HEK293 (cell line): ENCODE data around the gene AVPR1B.

ENCODE experiments used
- CTCF ChIA-PET: fragments of 350-600 bp; formaldehyde crosslinking; extraction: SDS; loops from one replicate; lab custom pipeline; 2021; ENCODE audit warnings: antibody characterized with exemption; lab: Yijun Ruan, JAX
- POLR2A ChIA-PET: fragments of 300-600 bp; formaldehyde crosslinking; extraction: SDS; loops from one replicate; lab custom pipeline; 2020; ENCODE audit warnings: antibody characterized with exemption, inconsistent platforms; lab: Yijun Ruan, JAX
- H3K27ac ChIP-seq: fragments of 200-500 bp; sonication (Bioruptor generic); 2 replicates; pipeline ENCODE4 v1.5.1; 2014; ENCODE audit warnings: low read depth, low read length, control low read depth, inconsistent platforms; ENCODE audit errors: extremely low read depth
- H3K36me3 ChIP-seq, 2 experiments: fragments of 200-500 bp in 1 of 2; sonication (Bioruptor generic) in 1 of 2; 1 replicate in 1 of 2; 2 replicates in 1 of 2; pipeline ENCODE4 v1.5.1; 2014 to 2017; ENCODE audit warnings: inconsistent platforms in 2 of 2, low read length in 2 of 2; ENCODE audit not compliant: control insufficient read depth in 2 of 2, insufficient read depth in 1 of 2
- H3K4me1 ChIP-seq: fragments of 200-500 bp; sonication (Bioruptor generic); 2 replicates; pipeline ENCODE4 v1.5.1; 2014; ENCODE audit warnings: mild to moderate bottlenecking, low read length, inconsistent platforms; ENCODE audit not compliant: control insufficient read depth, insufficient read depth
- H3K4me3 ChIP-seq: 2 replicates; pipeline ENCODE4 v1.5.1; 2011; ENCODE audit warnings: low read depth, mild to moderate bottlenecking, control low read depth, low read length, moderate library complexity
- H3K9me3 ChIP-seq: fragments of 200-500 bp; sonication (Bioruptor generic); 2 replicates; pipeline ENCODE4 v1.5.1; 2014; ENCODE audit warnings: low read depth, low read length, inconsistent platforms; ENCODE audit not compliant: control insufficient read depth, insufficient read depth
- FEZF1 ChIP-seq: fragments of 450-650 bp; formaldehyde crosslinking; IDR thresholded peaks from 2 replicates; pipeline ENCODE4 v1.5.1; 2016; ENCODE audit warnings: missing biosample characterization, missing genetic modification characterization
- GLIS2 ChIP-seq: fragments of 450-650 bp; formaldehyde crosslinking; IDR thresholded peaks from 2 replicates; pipeline ENCODE4 v1.5.1; 2016; ENCODE audit warnings: missing biosample characterization, missing genetic modification characterization
- IKZF3 ChIP-seq: fragments of 450-650 bp; IDR thresholded peaks from 2 replicates; pipeline ENCODE4 v1.5.0; 2018; ENCODE audit warnings: missing biosample characterization, mild to moderate bottlenecking, missing genetic modification characterization, moderate library complexity
- MZF1 ChIP-seq: fragments of 450-650 bp; formaldehyde crosslinking; IDR thresholded peaks from 2 replicates; pipeline ENCODE4 v1.5.1; 2017; ENCODE audit warnings: missing biosample characterization, missing genetic modification characterization, borderline replicate concordance
- SP3 ChIP-seq: fragments of 450-650 bp; formaldehyde crosslinking; IDR thresholded peaks from 2 replicates; pipeline ENCODE4 v1.5.1; 2016; ENCODE audit warnings: missing biosample characterization, missing genetic modification characterization
- ZBTB1 ChIP-seq: fragments of 450-650 bp; formaldehyde crosslinking; IDR thresholded peaks from 2 replicates; pipeline ENCODE4 v1.5.1; 2016; ENCODE audit warnings: missing biosample characterization, missing genetic modification characterization
- ZBTB48 ChIP-seq: fragments of 450-650 bp; formaldehyde crosslinking; IDR thresholded peaks from 2 replicates; pipeline ENCODE4 v1.5.1; 2016; ENCODE audit warnings: missing biosample characterization, missing genetic modification characterization
- ZNF146 ChIP-seq: fragments of 450-650 bp; formaldehyde crosslinking; IDR thresholded peaks from 2 replicates; pipeline ENCODE4 v1.5.1; 2016; ENCODE audit warnings: missing biosample characterization, missing genetic modification characterization
- ZNF157 ChIP-seq: fragments of 450-650 bp; formaldehyde crosslinking; IDR thresholded peaks from 2 replicates; pipeline ENCODE4 v1.5.1; 2016; ENCODE audit warnings: missing biosample characterization, missing genetic modification characterization
- ZNF311 ChIP-seq: fragments of 450-650 bp; formaldehyde crosslinking; IDR thresholded peaks from 2 replicates; pipeline ENCODE4 v1.5.1; 2017; ENCODE audit warnings: missing biosample characterization, missing genetic modification characterization, borderline replicate concordance
- ZNF335 ChIP-seq: fragments of 450-650 bp; formaldehyde crosslinking; conservative IDR thresholded peaks from 2 replicates; pipeline ENCODE4 v1.5.1; 2016; ENCODE audit warnings: missing biosample characterization, missing genetic modification characterization
- ZNF354C ChIP-seq: fragments of 450-650 bp; formaldehyde crosslinking; IDR thresholded peaks from 2 replicates; pipeline ENCODE4 v1.5.1; 2016; ENCODE audit warnings: missing biosample characterization, missing genetic modification characterization, low read depth, borderline replicate concordance
- ZNF48 ChIP-seq: fragments of 450-650 bp; formaldehyde crosslinking; IDR thresholded peaks from 2 replicates; pipeline ENCODE4 v1.5.1; 2016; ENCODE audit warnings: missing biosample characterization, missing genetic modification characterization
- ZNF658 ChIP-seq: fragments of 450-650 bp; formaldehyde crosslinking; IDR thresholded peaks from 2 replicates; pipeline ENCODE4; 2016; ENCODE audit warnings: missing biosample characterization, missing genetic modification characterization
- ZNF830 ChIP-seq: fragments of 450-650 bp; IDR thresholded peaks from 2 replicates; pipeline ENCODE4 v1.5.0; 2018; ENCODE audit warnings: missing biosample characterization, missing genetic modification characterization, low read depth, mild to moderate bottlenecking, moderate library complexity
- ZSCAN30 ChIP-seq: fragments of 450-650 bp; IDR thresholded peaks from 2 replicates; pipeline ENCODE4 v1.5.1; 2018; ENCODE audit warnings: missing biosample characterization, mild to moderate bottlenecking, missing genetic modification characterization, moderate library complexity
- TF ChIP-seq, protein P1 (sequence below): fragments of 450-650 bp; formaldehyde crosslinking; IDR thresholded peaks from 2 replicates; pipeline ENCODE4 v1.5.1; 2016; ENCODE audit warnings: missing biosample characterization, missing genetic modification characterization
- TF ChIP-seq, protein P2 (sequence below): fragments of 450-650 bp; formaldehyde crosslinking; optimal IDR thresholded peaks from 2 replicates; pipeline ENCODE3; 2016; ENCODE audit warnings: missing biosample characterization, mild to moderate bottlenecking, missing genetic modification characterization
- TF ChIP-seq, protein P3 (sequence below): fragments of 450-650 bp; formaldehyde crosslinking; IDR thresholded peaks from 2 replicates; pipeline ENCODE4 v1.5.1; 2017; ENCODE audit warnings: missing biosample characterization, missing genetic modification characterization
- TF ChIP-seq, protein P4 (sequence below): fragments of 450-650 bp; formaldehyde crosslinking; IDR thresholded peaks from 2 replicates; pipeline ENCODE4 v1.5.1; 2016; ENCODE audit warnings: missing biosample characterization, missing genetic modification characterization, low read depth

The AVPR1B gene

DNA sequence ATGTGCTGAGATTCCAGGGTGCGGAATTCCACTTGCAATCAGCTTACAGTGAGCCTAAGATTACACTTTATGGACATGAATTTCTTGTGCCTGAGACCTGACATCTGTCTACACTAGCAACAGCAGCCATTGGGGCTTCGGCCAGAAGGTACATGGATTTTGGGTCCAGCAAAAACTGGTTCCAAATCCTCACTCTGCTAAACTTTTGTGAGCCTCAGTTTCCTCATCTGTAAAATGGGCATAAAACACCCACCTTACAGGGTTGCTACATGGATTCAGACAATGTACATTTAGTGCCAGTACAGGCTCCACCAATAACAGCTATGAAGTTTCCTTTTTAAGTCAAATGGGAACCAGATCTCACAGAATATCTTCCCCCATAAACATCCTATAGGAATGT lies 33.4 kb downstream of the AVPR1B start:
- H3K36me3 ChIP-seq = no peaks in the 10 kb centered on the region
- POLR2A ChIA-PET = no interaction called here
- H3K27ac ChIP-seq = no peak overlapping the region
- H3K9me3 ChIP-seq = no peaks in the 10 kb centered on the region
- H3K4me3 ChIP-seq = no peak overlapping the region
- CTCF ChIA-PET = interaction anchor here (1.2 to 1.5 kb wide), 3 partner anchors 9 to 23 kb away, joined by 3 to 5 read pairs (median 3); no protein-coding TSS in a partner anchor
- no peak for TF ChIP-seq ZNF311 (tag by site-specific recombination)
- TF ChIP-seq ZBTB48 = no peak
- no peak for TF ChIP-seq IKZF3 (tag by site-specific recombination)
- TF ChIP-seq ZNF157 = no peak
- TF ChIP-seq ZSCAN30 (tag by site-specific recombination) = no peak
- TF ChIP-seq ZNF658 (tag by site-specific recombination) = no peak
- TF ChIP-seq FEZF1 (tag by site-specific recombination) = no peak
- TF ChIP-seq ZBTB1 = no peak
- TF ChIP-seq, protein P1, sequence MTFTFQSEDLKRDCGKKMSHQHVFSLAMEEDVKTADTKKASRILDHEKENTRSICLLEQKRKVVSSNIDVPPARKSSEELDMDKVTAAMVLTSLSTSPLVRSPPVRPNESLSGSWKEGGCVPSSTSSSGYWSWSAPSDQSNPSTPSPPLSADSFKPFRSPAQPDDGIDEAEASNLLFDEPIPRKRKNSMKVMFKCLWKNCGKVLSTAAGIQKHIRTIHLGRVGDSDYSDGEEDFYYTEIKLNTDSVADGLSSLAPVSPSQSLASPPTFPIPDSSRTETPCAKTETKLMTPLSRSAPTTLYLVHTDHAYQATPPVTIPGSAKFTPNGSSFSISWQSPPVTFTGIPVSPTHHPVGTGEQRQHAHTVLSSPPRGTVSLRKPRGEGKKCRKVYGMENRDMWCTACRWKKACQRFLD (tag by site-specific recombination) = no peak
- TF ChIP-seq, protein P2, sequence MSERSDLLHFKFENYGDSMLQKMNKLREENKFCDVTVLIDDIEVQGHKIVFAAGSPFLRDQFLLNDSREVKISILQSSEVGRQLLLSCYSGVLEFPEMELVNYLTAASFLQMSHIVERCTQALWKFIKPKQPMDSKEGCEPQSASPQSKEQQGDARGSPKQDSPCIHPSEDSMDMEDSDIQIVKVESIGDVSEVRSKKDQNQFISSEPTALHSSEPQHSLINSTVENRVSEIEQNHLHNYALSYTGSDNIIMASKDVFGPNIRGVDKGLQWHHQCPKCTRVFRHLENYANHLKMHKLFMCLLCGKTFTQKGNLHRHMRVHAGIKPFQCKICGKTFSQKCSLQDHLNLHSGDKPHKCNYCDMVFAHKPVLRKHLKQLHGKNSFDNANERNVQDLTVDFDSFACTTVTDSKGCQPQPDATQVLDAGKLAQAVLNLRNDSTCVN (tag by site-specific recombination) = no peak
- TF ChIP-seq ZNF354C (tag by site-specific recombination) = no peak
- no peak for TF ChIP-seq ZNF335
- TF ChIP-seq, protein P3, sequence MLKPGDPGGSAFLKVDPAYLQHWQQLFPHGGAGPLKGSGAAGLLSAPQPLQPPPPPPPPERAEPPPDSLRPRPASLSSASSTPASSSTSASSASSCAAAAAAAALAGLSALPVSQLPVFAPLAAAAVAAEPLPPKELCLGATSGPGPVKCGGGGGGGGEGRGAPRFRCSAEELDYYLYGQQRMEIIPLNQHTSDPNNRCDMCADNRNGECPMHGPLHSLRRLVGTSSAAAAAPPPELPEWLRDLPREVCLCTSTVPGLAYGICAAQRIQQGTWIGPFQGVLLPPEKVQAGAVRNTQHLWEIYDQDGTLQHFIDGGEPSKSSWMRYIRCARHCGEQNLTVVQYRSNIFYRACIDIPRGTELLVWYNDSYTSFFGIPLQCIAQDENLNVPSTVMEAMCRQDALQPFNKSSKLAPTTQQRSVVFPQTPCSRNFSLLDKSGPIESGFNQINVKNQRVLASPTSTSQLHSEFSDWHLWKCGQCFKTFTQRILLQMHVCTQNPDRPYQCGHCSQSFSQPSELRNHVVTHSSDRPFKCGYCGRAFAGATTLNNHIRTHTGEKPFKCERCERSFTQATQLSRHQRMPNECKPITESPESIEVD (tag by site-specific recombination) = no peak
- TF ChIP-seq ZNF146 = no peak
- no peak for TF ChIP-seq ZNF830
- no peak for TF ChIP-seq SP3 (tag by site-specific recombination)
- no peak for TF ChIP-seq GLIS2
- no peaks in the 10 kb centered on the region for H3K4me1 ChIP-seq

DNA sequence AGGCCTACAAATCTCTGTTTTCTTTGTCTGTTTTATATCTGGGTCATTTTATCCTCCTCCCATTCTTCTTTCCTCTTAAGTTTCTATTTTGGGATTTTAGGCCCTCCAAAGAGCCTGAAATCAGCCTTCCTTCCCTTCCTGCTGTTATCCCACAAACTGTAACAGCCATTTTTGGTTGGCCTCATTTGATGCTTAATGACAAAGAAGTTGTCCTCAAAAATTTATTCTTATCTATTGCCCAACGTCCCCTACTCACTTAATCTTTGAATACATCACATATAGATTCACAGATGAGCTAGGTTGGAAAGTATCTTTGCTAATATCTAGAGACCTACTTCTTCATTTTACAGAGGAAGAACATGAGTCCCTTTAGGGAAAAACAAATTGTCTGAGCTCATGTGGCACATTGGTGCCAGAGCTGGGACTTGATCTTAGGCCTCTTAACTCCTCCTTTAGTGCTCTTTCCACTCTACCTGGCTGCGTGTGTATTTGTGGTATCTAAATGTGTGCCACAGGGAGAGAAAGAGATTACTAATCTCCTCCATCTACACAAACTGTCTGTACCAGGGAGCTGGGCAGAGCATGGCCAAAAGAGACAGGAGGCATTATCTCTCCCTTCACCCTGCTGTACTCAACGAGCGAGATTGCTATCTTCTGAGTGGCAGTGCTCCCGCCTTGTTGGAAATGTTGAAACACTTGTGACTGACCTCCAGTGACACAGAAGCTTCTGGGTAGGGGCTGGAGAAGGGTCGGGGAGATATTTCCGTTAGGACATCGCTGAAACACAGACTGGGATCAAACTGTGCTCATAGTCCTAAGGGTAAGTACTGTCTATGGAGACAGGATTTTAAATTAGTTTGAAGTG lies 34.1 kb downstream of the AVPR1B start:
- H3K4me1 ChIP-seq = no peaks in the 10 kb centered on the region
- POLR2A ChIA-PET = no interaction called here
- no peaks in the 10 kb centered on the region for H3K9me3 ChIP-seq
- TF ChIP-seq, protein P3 (tag by site-specific recombination) = no peak
- TF ChIP-seq MZF1 (no peak), ZNF48 (no peak)
- TF ChIP-seq, protein P4, sequence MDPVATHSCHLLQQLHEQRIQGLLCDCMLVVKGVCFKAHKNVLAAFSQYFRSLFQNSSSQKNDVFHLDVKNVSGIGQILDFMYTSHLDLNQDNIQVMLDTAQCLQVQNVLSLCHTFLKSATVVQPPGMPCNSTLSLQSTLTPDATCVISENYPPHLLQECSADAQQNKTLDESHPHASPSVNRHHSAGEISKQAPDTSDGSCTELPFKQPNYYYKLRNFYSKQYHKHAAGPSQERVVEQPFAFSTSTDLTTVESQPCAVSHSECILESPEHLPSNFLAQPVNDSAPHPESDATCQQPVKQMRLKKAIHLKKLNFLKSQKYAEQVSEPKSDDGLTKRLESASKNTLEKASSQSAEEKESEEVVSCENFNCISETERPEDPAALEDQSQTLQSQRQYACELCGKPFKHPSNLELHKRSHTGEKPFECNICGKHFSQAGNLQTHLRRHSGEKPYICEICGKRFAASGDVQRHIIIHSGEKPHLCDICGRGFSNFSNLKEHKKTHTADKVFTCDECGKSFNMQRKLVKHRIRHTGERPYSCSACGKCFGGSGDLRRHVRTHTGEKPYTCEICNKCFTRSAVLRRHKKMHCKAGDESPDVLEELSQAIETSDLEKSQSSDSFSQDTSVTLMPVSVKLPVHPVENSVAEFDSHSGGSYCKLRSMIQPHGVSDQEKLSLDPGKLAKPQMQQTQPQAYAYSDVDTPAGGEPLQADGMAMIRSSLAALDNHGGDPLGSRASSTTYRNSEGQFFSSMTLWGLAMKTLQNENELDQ (tag by site-specific recombination) = no peak
- TF ChIP-seq, all 188 proteins: peak for 0
- CTCF ChIA-PET = interaction anchor here (0.5 to 1.6 kb wide), 5 partner anchors 10 to 372 kb away, joined by 3 to 5 read pairs (median 4); no protein-coding TSS in a partner anchor
- H3K27ac ChIP-seq = no peak overlapping the region
- no peak overlapping the region for H3K4me3 ChIP-seq
- H3K36me3 ChIP-seq = no peaks in the 10 kb centered on the region
